ENCODE data around the gene PLK2. TPM values are rescaled to one million over a fixed set of nuclear protein-coding genes. Genes with fewer than 3 reads are reported as not detected.
A peak's percentile ranks its signal among the peaks of the same experiment; 100 is the strongest.

The PLK2 gene
- polyA plus RNA-seq, 3 donors: 3.4 to 17.0 (median 4.5) TPM

- intact Hi-C loops (cut with micrococcal nuclease): no loop called here
- Mint-ChIP-seq H3K4me3 (no peak overlapping the region), H3K27me3 (ENCODE audit: low read depth in 3 of 3) (no peaks in the 10 kb centered on the region), H3K36me3 (peaks cover 32 to 40% of the 10 kb centered on the region in 2 donors), H3K27ac (peak overlapping the region in 3 of 7 donors; percentile 73 to 85 (median 77)), H3K9me3 (peaks cover 0 to 5% (median 2%) of the 10 kb centered on the region in 7 donors), H3K4me1 (peaks cover 79% of the 10 kb centered on the region)
- Histone ChIP-seq H2AFZ (ENCODE audit: insufficient read depth, low read depth, low read length, poor library complexity, severe bottlenecking) (no peak overlapping the region), H3K27me3 (ENCODE audit: control insufficient read depth in 2 of 2, insufficient read depth in 2 of 2, low read length in 2 of 2) (no peaks in the 10 kb centered on the region), H4K20me1 (ENCODE audit: insufficient read depth, low read length) (no peaks in the 10 kb centered on the region), H3K36me3 (replicated peaks in 1 of 2; ENCODE audit: control insufficient read depth in 1 of 2, insufficient read depth in 2 of 2, low read length in 2 of 2) (peaks cover 17 to 24% of the 10 kb centered on the region in 2 donors), H3K4me3 (replicated peaks in 1 of 3; ENCODE audit: low read depth in 2 of 3, low read length in 3 of 3) (peak overlapping the region in 1 of 3 experiments; percentile 6), H3K9ac (ENCODE audit: insufficient read depth, low read length, poor library complexity, severe bottlenecking) (no peak overlapping the region), H3K9me3 (replicated peaks in 1 of 2; ENCODE audit: control insufficient read depth in 1 of 2, insufficient read depth in 1 of 2, low read length in 2 of 2) (peaks cover 0 to 3% of the 10 kb centered on the region in 2 donors), H3K4me2 (replicated peaks; ENCODE audit: extremely low read depth, low read length, poor library complexity, severe bottlenecking) (no peak overlapping the region), H3K79me2 (ENCODE audit: insufficient read depth, low read length) (peaks cover 58% of the 10 kb centered on the region), H3K4me1 (ENCODE audit: control insufficient read depth in 1 of 2, insufficient read depth in 2 of 2, low read length in 2 of 2) (peaks cover 62 to 73% of the 10 kb centered on the region in 2 donors), H3K27ac (ENCODE audit: low read depth in 1 of 2, low read length in 2 of 2) (peak overlapping the region in 1 of 2 donors; percentile 75)
- DNase-seq: no peak
- no peak for TF ChIP-seq CTCF (IDR thresholded peaks at IDR 0.05)
Observed at GRCh38 chr5:58497921-58498320, 38.0 kb upstream of the PLK2 start.

- Mint-ChIP-seq H3K4me3 (peak overlapping the region in 1 of 2 donors; percentile 52), H3K36me3 (peaks cover 32 to 40% of the 10 kb centered on the region in 2 donors), H3K9me3 (peaks cover 0 to 5% (median 2%) of the 10 kb centered on the region in 7 donors), H3K27ac (peak overlapping the region in 6 of 7 donors; percentile 22 to 85 (median 70)), H3K4me1 (peaks cover 77% of the 10 kb centered on the region), H3K27me3 (ENCODE audit: low read depth in 3 of 3) (no peaks in the 10 kb centered on the region)
- Histone ChIP-seq H3K9me3 (replicated peaks in 1 of 2; ENCODE audit: control insufficient read depth in 1 of 2, insufficient read depth in 1 of 2, low read length in 2 of 2) (peaks cover 0 to 3% of the 10 kb centered on the region in 2 donors), H3K9ac (ENCODE audit: insufficient read depth, low read length, poor library complexity, severe bottlenecking) (no peak overlapping the region), H3K36me3 (replicated peaks in 1 of 2; ENCODE audit: control insufficient read depth in 1 of 2, insufficient read depth in 2 of 2, low read length in 2 of 2) (peaks cover 17 to 24% of the 10 kb centered on the region in 2 donors), H3K4me1 (ENCODE audit: control insufficient read depth in 1 of 2, insufficient read depth in 2 of 2, low read length in 2 of 2) (peaks cover 62 to 75% of the 10 kb centered on the region in 2 donors), H3K79me2 (ENCODE audit: insufficient read depth, low read length) (peaks cover 64% of the 10 kb centered on the region), H3K4me2 (replicated peaks; ENCODE audit: extremely low read depth, low read length, poor library complexity, severe bottlenecking) (no peak overlapping the region), H3K27me3 (ENCODE audit: control insufficient read depth in 2 of 2, insufficient read depth in 2 of 2, low read length in 2 of 2) (no peaks in the 10 kb centered on the region), H3K4me3 (replicated peaks in 1 of 3; ENCODE audit: low read depth in 2 of 3, low read length in 3 of 3) (no peak overlapping the region), H3K27ac (ENCODE audit: low read depth in 1 of 2, low read length in 2 of 2) (peak overlapping the region in 1 of 2 donors; percentile 75), H4K20me1 (ENCODE audit: insufficient read depth, low read length) (no peaks in the 10 kb centered on the region), H2AFZ (ENCODE audit: insufficient read depth, low read depth, low read length, poor library complexity, severe bottlenecking) (no peak overlapping the region)
- no peak for TF ChIP-seq CTCF (IDR thresholded peaks at IDR 0.05)
- DNase-seq: no peak
- intact Hi-C loops (cut with micrococcal nuclease): no loop called here
- 23% methylated on average over 5 of the region's 5 CpGs for WGBS (ENCODE audit: insufficient coverage)
Observed at GRCh38 chr5:58497386-58497785, 37.5 kb upstream of the PLK2 start.

All from CD14-positive monocyte (primary cell).